Stimulated activated CD4-positive, alpha-beta T cell treated with anti-CD3 and anti-CD28 coated beads, Interleukin-15, amount 100 ng/mL, for 1 hour (primary cell): ENCODE measurements around the gene RNF144B.
"Not testable (repeated sequence)": the region's sequence is repeated elsewhere in the genome, so short reads cannot be mapped to it uniquely, and the experiment has no call there.

ENCODE experiments used
- DNase-seq, 2 donors: peaks; one replicate each; pipeline ENCODE4 v3.0.0-alpha.2; 2020; ENCODE audit warnings: low read depth in 1 of 2, low spot score in 1 of 2

Gene RNF144B

GRCh38 chr6:18387061-18387721 is at the start of gene RNF144B:
Gene RNF144B (plus strand): TSS chr6:18387350. CDS start chr6:18399535, 12,185 bp downstream.
- DNase-seq, result peak; percentile 20 to 47

GRCh38 chr6:18339599-18339998 is 47.6 kb upstream of the RNF144B start:
- no peak for DNase-seq

- no peak for DNase-seq
Measured at GRCh38 chr6:18340781-18341551, 46.2 kb upstream of the RNF144B start.

- DNase-seq, result no peak
Measured at GRCh38 chr6:18342223-18342622, 44.9 kb upstream of the RNF144B start.

GRCh38 chr6:18343741-18344140 is 43.4 kb upstream of the RNF144B start:
- no peak for DNase-seq

GRCh38 chr6:18347021-18347577 is 40.1 kb upstream of the RNF144B start:
- no peak for DNase-seq

- DNase-seq, result no peak
Measured at GRCh38 chr6:18347866-18348265, 39.3 kb upstream of the RNF144B start.

GRCh38 chr6:18349386-18349785 is 37.8 kb upstream of the RNF144B start:
- DNase-seq, result no peak

GRCh38 chr6:18350271-18350670 is 36.9 kb upstream of the RNF144B start:
- DNase-seq, result no peak

- no peak for DNase-seq
Measured at GRCh38 chr6:18350712-18351111, 36.4 kb upstream of the RNF144B start.

GRCh38 chr6:18352001-18352400 is 35.1 kb upstream of the RNF144B start:
- DNase-seq, result no peak

GRCh38 chr6:18352842-18353241 is 34.3 kb upstream of the RNF144B start:
- DNase-seq, result no peak

- no peak for DNase-seq
Measured at GRCh38 chr6:18353251-18353650, 33.9 kb upstream of the RNF144B start.

GRCh38 chr6:18357546-18357945 is 29.6 kb upstream of the RNF144B start:
- DNase-seq, result not testable (repeated sequence)

- DNase-seq, result no peak
Measured at GRCh38 chr6:18359237-18359885, 27.8 kb upstream of the RNF144B start.

GRCh38 chr6:18360188-18360587 is 27.0 kb upstream of the RNF144B start:
- DNase-seq, result no peak

- no peak for DNase-seq
Measured at GRCh38 chr6:18362058-18362561, 25.0 kb upstream of the RNF144B start.

GRCh38 chr6:18363746-18364145 is 23.4 kb upstream of the RNF144B start:
- no peak for DNase-seq

- DNase-seq, result not testable (repeated sequence)
Measured at GRCh38 chr6:18364561-18364960, 22.6 kb upstream of the RNF144B start.

GRCh38 chr6:18367371-18367770 is 19.8 kb upstream of the RNF144B start:
- no peak for DNase-seq

GRCh38 chr6:18368277-18369105 is 18.7 kb upstream of the RNF144B start:
- no peak for DNase-seq
